ENCODE results near the gene GFOD1.
A peak's percentile ranks its signal among the peaks of the same experiment; 100 is the strongest.

Gene GFOD1

DNA sequence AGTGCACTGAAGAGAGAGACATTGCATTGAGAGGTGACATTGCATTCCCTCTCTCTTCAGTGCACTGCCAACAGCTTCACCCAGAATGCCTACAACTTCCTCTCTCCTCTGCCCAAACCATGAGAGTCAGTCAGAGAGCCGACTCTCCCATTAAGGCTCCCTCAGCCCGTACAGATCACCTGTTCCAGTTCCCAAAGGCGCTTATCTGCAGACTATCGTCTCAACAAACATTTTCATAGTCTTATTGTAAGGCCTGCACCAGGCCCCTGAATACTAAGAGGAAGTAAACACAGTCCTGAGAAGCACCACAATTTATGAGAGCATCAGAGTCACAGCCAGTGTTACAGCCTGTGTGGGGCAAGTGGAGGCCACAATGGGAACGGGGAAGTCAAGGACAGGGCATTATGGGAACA lies 53.7 kb downstream of the GFOD1 start:
- in situ Hi-C loops (cut with HindIII; ENCODE audit: low pct_ligation_motif_present, low sequenced_read_pairs) = no loop called here

GRCh38 chr6:13432526-13433184 lies 54.7 kb downstream of the GFOD1 start:
- no peak for DNase-seq
- Histone ChIP-seq H3K27ac (no peak overlapping the region), H3K4me3 (ENCODE audit: low read depth, low read length) (no peak overlapping the region), H3K36me3 (replicated peaks) (no peaks in the 10 kb centered on the region), H3K27me3 (replicated peaks) (no peaks in the 10 kb centered on the region)
- TF ChIP-seq CTCF (IDR thresholded peaks at IDR 0.05; ENCODE audit: low read depth, low read length, missing control alignments) = no peak
- in situ Hi-C loops (cut with HindIII; ENCODE audit: low pct_ligation_motif_present, low sequenced_read_pairs) = no loop called here

More for the DNA sequence above, 53.7 kb downstream of the GFOD1 start:
- no peak overlapping the region for H3K27ac ChIP-seq
- H3K4me3 ChIP-seq (ENCODE audit: low read depth, low read length) = no peak overlapping the region
- DNase-seq = no peak
- no peaks in the 10 kb centered on the region for H3K36me3 ChIP-seq (replicated peaks)
- no peak for TF ChIP-seq CTCF (IDR thresholded peaks at IDR 0.05; ENCODE audit: low read depth, low read length, missing control alignments)
- no peaks in the 10 kb centered on the region for H3K27me3 ChIP-seq (replicated peaks)

DNA sequence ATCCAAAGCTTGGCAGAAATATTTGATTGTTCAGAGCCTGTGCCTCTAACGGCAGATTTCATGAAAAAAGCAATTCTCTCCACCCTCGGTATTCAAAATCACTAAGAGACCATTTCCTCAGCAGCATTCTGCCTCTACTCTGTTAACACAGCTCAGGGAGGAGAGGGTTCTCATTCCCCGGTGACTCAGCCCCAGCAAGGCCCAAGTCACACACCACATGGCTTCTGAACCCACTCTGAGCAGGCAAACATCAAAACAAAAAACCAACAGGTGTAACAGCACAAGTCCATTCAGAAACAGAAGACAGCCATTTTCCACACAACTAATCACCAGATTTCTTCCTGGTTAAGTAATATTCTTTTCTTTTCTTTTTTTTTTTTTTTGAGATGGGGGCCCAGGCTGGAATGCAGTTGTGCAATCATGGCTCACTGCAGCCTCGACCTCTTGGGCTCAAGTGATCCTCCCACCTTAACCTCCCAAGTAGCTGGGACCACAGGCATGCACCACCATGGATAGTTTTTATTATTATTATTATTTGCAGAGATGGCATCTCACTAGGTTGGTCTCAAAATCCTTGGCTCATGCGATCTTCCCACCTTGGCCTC lies 55.4 kb downstream of the GFOD1 start:
- no peak overlapping the region for H3K27ac ChIP-seq
- peak; percentile 18 for DNase-seq
- H3K36me3 ChIP-seq (replicated peaks) = no peaks in the 10 kb centered on the region
- no peaks in the 10 kb centered on the region for H3K27me3 ChIP-seq (replicated peaks)
- H3K4me3 ChIP-seq (ENCODE audit: low read depth, low read length) = no peak overlapping the region
- in situ Hi-C loops (cut with HindIII; ENCODE audit: low pct_ligation_motif_present, low sequenced_read_pairs) = no loop called here
- TF ChIP-seq CTCF (IDR thresholded peaks at IDR 0.05; ENCODE audit: low read depth, low read length, missing control alignments) = no peak

DNA sequence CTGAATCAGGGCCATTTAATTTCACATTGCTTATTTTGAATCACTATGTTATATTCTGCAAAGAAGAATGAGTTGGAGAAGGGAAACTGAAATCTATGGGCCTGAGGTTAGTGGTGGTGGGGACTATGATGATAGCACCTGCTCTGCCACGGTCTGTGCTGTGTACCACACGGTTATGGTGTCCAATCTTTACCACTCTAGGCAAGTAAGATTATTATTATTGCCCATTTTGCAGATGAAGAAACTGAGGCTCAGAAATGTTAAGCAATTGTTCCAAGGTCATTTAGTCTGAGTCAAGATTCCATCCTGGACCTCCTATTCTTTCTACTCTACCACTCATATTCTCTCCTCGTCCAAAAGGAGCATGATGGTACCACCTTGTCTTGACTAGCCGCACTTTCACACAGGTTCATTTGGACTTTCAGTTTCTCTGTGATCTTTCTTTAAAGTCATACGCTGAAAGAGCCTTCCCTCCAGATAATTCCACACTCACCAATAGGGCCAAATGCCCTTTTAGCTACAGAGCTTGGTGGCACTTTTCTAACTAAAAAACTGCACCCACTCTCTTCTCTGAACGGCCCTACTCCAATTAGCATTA lies 56.2 kb downstream of the GFOD1 start:
- Histone ChIP-seq H3K27ac (no peak overlapping the region), H3K27me3 (replicated peaks) (no peaks in the 10 kb centered on the region), H3K36me3 (replicated peaks) (no peaks in the 10 kb centered on the region), H3K4me3 (ENCODE audit: low read depth, low read length) (no peak overlapping the region)
- no peak for DNase-seq
- no peak for TF ChIP-seq CTCF (IDR thresholded peaks at IDR 0.05; ENCODE audit: low read depth, low read length, missing control alignments)
- in situ Hi-C loops (cut with HindIII; ENCODE audit: low pct_ligation_motif_present, low sequenced_read_pairs) = no loop called here

DNA sequence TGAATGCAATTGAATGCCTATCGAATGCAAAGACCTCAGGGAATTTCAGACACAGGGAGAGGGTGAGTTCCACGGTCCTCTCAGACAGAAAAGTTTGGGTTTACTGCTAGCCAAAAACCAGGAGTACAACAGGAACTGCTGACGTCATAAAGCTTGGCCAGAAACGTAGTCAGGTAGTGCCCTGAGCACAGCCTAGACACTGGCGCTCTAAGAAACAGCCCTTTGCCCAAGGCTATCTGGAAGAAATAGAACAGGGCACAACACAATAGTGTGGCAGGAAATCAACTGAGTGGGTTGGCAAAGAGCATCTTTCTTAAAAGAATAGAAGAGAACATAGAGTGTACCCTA lies 58.0 kb downstream of the GFOD1 start:
- no peak overlapping the region for H3K27ac ChIP-seq

More for the DNA sequence above, 58.0 kb downstream of the GFOD1 start:
- Histone ChIP-seq H3K4me3 (ENCODE audit: low read depth, low read length) (no peak overlapping the region), H3K36me3 (replicated peaks) (no peaks in the 10 kb centered on the region), H3K27me3 (replicated peaks) (no peaks in the 10 kb centered on the region)
- in situ Hi-C loops (cut with HindIII; ENCODE audit: low pct_ligation_motif_present, low sequenced_read_pairs) = no loop called here
- DNase-seq = no peak
- no peak for TF ChIP-seq CTCF (IDR thresholded peaks at IDR 0.05; ENCODE audit: low read depth, low read length, missing control alignments)

Data from brain microvascular endothelial cell (primary cell).